ENCODE results near the gene LDLRAD1. TPM values are rescaled to one million over a fixed set of nuclear protein-coding genes. Genes with fewer than 3 reads are reported as not detected.

Gene LDLRAD1
- total and polyA plus RNA-seq, 2 experiments from 2014 or later = not detected

DNA sequence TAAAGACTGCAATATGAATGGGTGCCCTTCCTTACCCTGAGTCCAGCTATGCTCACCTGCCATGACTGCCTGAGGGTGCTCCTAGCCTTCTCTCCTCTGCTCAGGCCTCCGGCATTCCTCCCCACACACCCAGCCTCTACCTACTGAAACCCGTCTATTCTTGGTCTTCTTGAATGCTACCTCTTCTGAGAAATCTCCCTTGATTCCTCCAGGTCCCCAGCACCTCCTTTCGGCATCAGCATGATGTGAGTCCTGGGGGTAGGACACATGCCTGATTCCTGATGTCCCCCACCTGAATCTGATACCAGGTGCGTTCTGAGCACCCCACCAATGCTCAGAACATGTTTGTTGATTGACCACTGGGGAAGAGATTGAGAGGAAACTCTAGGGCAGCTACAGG is 8.6 kb downstream of the LDLRAD1 start:
- TF ChIP-seq CTCF (conservative IDR thresholded peaks at IDR 0.05; ENCODE audit: low read depth in 2 of 2) = no peak
- no peak for TF ChIP-seq NANOG (IDR thresholded peaks at IDR 0.05; ENCODE audit: borderline replicate concordance)
- Histone ChIP-seq H3K4me3 (no peak overlapping the region), H3K27ac (ENCODE audit: low read depth) (no peak overlapping the region), H4K20me1 (replicated peaks; ENCODE audit: insufficient read depth) (no peaks in the 10 kb centered on the region), H3F3A (replicated peaks; ENCODE audit: low read depth) (no peaks in the 10 kb centered on the region), H3K9me2 (ENCODE audit: insufficient read depth) (no peaks in the 10 kb centered on the region; the same call in 1 of the 2 replicates), H2AFZ (no peak overlapping the region; the same call in 1 of the 2 replicates), H3K79me2 (replicated peaks; ENCODE audit: insufficient read depth) (no peaks in the 10 kb centered on the region), H3K27me3 (ENCODE audit: insufficient read depth) (no peaks in the 10 kb centered on the region), H3K36me3 (ENCODE audit: insufficient read depth) (no peaks in the 10 kb centered on the region), H3K4me1 (ENCODE audit: insufficient read depth) (no peaks in the 10 kb centered on the region), H3K4me2 (no peak overlapping the region)
- Mint-ChIP-seq H3K9me3 (peaks cover 6% of the 10 kb centered on the region; the same call in 2 of the 3 replicates), H3K4me1 (peaks cover 8% of the 10 kb centered on the region; the same call in 2 of the 3 replicates), H3K36me3 (ENCODE audit: low read depth) (no peaks in the 10 kb centered on the region), H3K27me3 (ENCODE audit: insufficient read depth, low read depth, poor library complexity) (peaks cover 7% of the 10 kb centered on the region), H3K27ac (no peak overlapping the region), H3K4me3 (no peak overlapping the region)
- no peak for ATAC-seq
- no peak for DNase-seq (ENCODE audit: low spot score)

DNA sequence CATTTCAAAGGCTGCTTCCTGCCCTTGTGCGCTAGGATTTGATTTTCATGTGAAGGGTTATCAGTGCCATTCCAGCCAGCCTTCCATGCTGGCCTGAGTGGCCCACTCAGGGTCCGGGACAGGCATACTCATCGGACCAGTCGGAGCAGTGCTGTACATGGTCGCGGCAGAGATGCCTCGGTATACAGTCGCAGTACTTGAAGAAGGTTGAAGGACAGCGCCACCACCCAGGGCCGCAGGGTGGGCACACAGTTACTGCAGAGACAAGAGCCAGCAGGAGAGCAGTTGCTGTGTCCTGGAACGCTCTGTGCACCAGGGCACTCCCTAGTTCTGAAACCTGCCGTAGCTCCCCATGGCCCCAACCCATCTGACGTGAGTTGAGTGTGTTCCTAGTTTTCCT is 9.1 kb downstream of the LDLRAD1 start:
- H3F3A ChIP-seq (replicated peaks; ENCODE audit: low read depth) = no peaks in the 10 kb centered on the region
- Mint-ChIP-seq H3K27me3 (ENCODE audit: insufficient read depth, low read depth, poor library complexity) (peaks cover 7% of the 10 kb centered on the region), H3K4me3 (no peak overlapping the region), H3K27ac (no peak overlapping the region), H3K9me3 (peaks cover 6% of the 10 kb centered on the region; the same call in 2 of the 3 replicates), H3K4me1 (peaks cover 5% of the 10 kb centered on the region; the same call in 2 of the 3 replicates), H3K36me3 (ENCODE audit: low read depth) (no peaks in the 10 kb centered on the region)
- H3K36me3 ChIP-seq (ENCODE audit: insufficient read depth) = no peaks in the 10 kb centered on the region
- H3K4me1 ChIP-seq (ENCODE audit: insufficient read depth) = no peaks in the 10 kb centered on the region
- TF ChIP-seq, protein P1, sequence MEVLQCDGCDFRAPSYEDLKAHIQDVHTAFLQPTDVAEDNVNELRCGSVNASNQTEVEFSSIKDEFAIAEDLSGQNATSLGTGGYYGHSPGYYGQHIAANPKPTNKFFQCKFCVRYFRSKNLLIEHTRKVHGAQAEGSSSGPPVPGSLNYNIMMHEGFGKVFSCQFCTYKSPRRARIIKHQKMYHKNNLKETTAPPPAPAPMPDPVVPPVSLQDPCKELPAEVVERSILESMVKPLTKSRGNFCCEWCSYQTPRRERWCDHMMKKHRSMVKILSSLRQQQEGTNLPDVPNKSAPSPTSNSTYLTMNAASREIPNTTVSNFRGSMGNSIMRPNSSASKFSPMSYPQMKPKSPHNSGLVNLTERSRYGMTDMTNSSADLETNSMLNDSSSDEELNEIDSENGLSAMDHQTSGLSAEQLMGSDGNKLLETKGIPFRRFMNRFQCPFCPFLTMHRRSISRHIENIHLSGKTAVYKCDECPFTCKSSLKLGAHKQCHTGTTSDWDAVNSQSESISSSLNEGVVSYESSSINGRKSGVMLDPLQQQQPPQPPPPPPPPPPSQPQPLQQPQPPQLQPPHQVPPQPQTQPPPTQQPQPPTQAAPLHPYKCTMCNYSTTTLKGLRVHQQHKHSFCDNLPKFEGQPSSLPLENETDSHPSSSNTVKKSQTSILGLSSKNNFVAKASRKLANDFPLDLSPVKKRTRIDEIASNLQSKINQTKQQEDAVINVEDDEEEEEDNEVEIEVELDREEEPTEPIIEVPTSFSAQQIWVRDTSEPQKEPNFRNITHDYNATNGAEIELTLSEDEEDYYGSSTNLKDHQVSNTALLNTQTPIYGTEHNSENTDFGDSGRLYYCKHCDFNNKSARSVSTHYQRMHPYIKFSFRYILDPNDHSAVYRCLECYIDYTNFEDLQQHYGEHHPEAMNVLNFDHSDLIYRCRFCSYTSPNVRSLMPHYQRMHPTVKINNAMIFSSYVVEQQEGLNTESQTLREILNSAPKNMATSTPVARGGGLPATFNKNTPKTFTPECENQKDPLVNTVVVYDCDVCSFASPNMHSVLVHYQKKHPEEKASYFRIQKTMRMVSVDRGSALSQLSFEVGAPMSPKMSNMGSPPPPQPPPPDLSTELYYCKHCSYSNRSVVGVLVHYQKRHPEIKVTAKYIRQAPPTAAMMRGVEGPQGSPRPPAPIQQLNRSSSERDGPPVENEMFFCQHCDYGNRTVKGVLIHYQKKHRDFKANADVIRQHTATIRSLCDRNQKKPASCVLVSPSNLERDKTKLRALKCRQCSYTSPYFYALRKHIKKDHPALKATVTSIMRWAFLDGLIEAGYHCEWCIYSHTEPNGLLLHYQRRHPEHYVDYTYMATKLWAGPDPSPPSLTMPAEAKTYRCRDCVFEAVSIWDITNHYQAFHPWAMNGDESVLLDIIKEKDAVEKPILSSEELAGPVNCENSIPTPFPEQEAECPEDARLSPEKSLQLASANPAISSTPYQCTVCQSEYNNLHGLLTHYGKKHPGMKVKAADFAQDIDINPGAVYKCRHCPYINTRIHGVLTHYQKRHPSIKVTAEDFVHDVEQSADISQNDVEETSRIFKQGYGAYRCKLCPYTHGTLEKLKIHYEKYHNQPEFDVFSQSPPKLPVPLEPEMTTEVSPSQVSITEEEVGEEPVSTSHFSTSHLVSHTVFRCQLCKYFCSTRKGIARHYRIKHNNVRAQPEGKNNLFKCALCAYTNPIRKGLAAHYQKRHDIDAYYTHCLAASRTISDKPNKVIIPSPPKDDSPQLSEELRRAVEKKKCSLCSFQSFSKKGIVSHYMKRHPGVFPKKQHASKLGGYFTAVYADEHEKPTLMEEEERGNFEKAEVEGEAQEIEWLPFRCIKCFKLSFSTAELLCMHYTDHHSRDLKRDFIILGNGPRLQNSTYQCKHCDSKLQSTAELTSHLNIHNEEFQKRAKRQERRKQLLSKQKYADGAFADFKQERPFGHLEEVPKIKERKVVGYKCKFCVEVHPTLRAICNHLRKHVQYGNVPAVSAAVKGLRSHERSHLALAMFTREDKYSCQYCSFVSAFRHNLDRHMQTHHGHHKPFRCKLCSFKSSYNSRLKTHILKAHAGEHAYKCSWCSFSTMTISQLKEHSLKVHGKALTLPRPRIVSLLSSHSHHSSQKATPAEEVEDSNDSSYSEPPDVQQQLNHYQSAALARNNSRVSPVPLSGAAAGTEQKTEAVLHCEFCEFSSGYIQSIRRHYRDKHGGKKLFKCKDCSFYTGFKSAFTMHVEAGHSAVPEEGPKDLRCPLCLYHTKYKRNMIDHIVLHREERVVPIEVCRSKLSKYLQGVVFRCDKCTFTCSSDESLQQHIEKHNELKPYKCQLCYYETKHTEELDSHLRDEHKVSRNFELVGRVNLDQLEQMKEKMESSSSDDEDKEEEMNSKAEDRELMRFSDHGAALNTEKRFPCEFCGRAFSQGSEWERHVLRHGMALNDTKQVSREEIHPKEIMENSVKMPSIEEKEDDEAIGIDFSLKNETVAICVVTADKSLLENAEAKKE (CRISPR knock-in tag; IDR thresholded peaks at IDR 0.05) = no peak
- peak in 1 of 2 experiments; percentile 18; a peak in 1 of 4 replicates for TF ChIP-seq CTCF (conservative IDR thresholded peaks at IDR 0.05; ENCODE audit: low read depth in 2 of 2)
- no peak overlapping the region; the same call in 1 of the 2 replicates for H2AFZ ChIP-seq
- no peaks in the 10 kb centered on the region for H3K79me2 ChIP-seq (replicated peaks; ENCODE audit: insufficient read depth)
- no peak for ATAC-seq
- no peaks in the 10 kb centered on the region for H3K27me3 ChIP-seq (ENCODE audit: insufficient read depth)
- H3K27ac ChIP-seq (ENCODE audit: low read depth) = no peak overlapping the region
- no peaks in the 10 kb centered on the region; the same call in 1 of the 2 replicates for H3K9me2 ChIP-seq (ENCODE audit: insufficient read depth)
- DNase-seq (ENCODE audit: low spot score) = no peak
- H4K20me1 ChIP-seq (replicated peaks; ENCODE audit: insufficient read depth) = no peaks in the 10 kb centered on the region
- H3K4me2 ChIP-seq = no peak overlapping the region
- no peak overlapping the region for H3K4me3 ChIP-seq
